Epithelial cell of prostate (primary cell): ENCODE results near the gene KLHL5.

ENCODE experiments used
- DNase-seq: peaks from one replicate; pipeline ENCODE4 v3.0.0-alpha.2; 2011; ENCODE audit warnings: low read depth, low spot score
- H3K27ac ChIP-seq: fragments of 450-650 bp; 2 replicates; pipeline ENCODE4 v1.5.1; 2017; ENCODE audit warnings: mild to moderate bottlenecking

The KLHL5 gene

GRCh38 chr4:39166669-39167068, 104.6 kb downstream of the KLHL5 start:
- DNase-seq: no peak
- H3K27ac ChIP-seq: no peak overlapping the region

- no peak overlapping the region for H3K27ac ChIP-seq
- no peak for DNase-seq
Measured at GRCh38 chr4:39169426-39169825, 107.4 kb downstream of the KLHL5 start.

DNA sequence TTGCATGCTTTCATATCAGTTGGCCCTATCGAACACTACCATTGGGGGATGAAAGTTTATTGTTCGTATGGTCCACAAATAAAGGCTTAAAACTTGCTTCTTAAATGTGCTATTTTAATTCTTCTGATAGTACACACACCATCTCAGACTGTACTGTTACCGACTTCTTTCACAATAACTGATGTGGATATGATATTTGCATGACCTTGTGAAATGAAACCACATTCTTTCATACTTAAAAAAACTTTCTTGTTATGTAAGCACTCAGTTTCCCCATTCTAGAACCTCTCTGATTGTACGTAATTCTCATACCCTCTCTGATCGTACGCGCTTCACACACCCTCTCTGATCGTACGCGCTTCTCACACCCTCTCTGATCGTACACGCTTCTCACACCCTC, 108.3 kb downstream of the KLHL5 start:
- no peak for DNase-seq
- H3K27ac ChIP-seq: no peak overlapping the region
